HepG2 (cell line): ENCODE data around the gene TJP2. TPM values are rescaled to one million over a fixed set of nuclear protein-coding genes. Genes with fewer than 3 reads are reported as not detected.

Experiments
- ATAC-seq: fragments of 200-7000 bp; cut with Tn5 transposase; 3 replicates; pipeline ENCODE4 v1.9.1; 2020; ENCODE audit warnings: mild to moderate bottlenecking, moderate library complexity
- BruUV-seq: library from RNA; stranded (reverse); fragments of 400-500 nt; replicated peaks from 2 replicates; lab custom pipeline; 2021; lab: Mats Ljungman, UMichigan
- CTCF ChIA-PET: fragments of 300-600 bp; formaldehyde crosslinking; extraction: SDS; loops from one replicate; lab custom pipeline; 2021; ENCODE audit warnings: low total read pairs, inconsistent platforms, low intra/inter-chr PET ratio; lab: Yijun Ruan, JAX
- POLR2A ChIA-PET: fragments of 350-600 bp; sonication (Branson Sonifier 250); formaldehyde crosslinking; loops from one replicate; lab custom pipeline; 2020; ENCODE audit warnings: antibody characterized with exemption, inconsistent platforms; lab: Yijun Ruan, JAX
- DNase-seq: peaks from one replicate; pipeline ENCODE4 v3.0.0-alpha.2; 2015; ENCODE audit warnings: low spot score
- FAIRE-seq: peaks from 3 replicates; lab custom pipeline; 2011; peaks lifted over from hg19 to GRCh38; lab: Jason Lieb, UNC
- H2AFZ ChIP-seq: one replicate; pipeline ENCODE4 v1.6.1; 2011; ENCODE audit warnings: low read length, inconsistent platforms
- H3K27ac ChIP-seq: fragments of 300-600 bp; 3 replicates; pipeline ENCODE4 v1.8.0; 2011; ENCODE audit warnings: mixed run types, mild to moderate bottlenecking, mixed read lengths, low read length, inconsistent platforms; ENCODE audit not compliant: insufficient read depth; ENCODE audit errors: extremely low read length
- H3K27me3 ChIP-seq, 2 experiments: fragments of 200-600 bp in 1 of 2; 2 replicates in 1 of 2; 3 replicates in 1 of 2; pipeline versions ENCODE4 v1.6.0 to v1.8.0; 2011; ENCODE audit warnings: low read length in 2 of 2, mild to moderate bottlenecking in 2 of 2, moderate library complexity in 2 of 2, inconsistent platforms in 1 of 2; ENCODE audit not compliant: insufficient read depth in 2 of 2, control insufficient read depth in 1 of 2
- H3K36me3 ChIP-seq, 2 experiments: fragments of 200-600 bp in 1 of 2; replicated peaks in 1 of 2; 2 replicates in 1 of 2; 3 replicates in 1 of 2; pipeline versions ENCODE4 v1.5.1 to v1.8.0; 2011; ENCODE audit warnings: low read length in 2 of 2, inconsistent platforms in 1 of 2; ENCODE audit not compliant: insufficient read depth in 2 of 2, control insufficient read depth in 1 of 2
- H3K4me1 ChIP-seq: 2 replicates; pipeline ENCODE4 v1.5.1; 2012; ENCODE audit warnings: low read length, inconsistent platforms; ENCODE audit not compliant: insufficient read depth
- H3K4me2 ChIP-seq: 2 replicates; pipeline ENCODE4 v1.6.0; 2011; ENCODE audit warnings: low read depth, low read length, inconsistent platforms
- H3K4me3 ChIP-seq, 3 experiments: fragments of 200-600 bp in 1 of 3; sonication (generic), shearing (Covaris generic) in 1 of 3; replicated peaks in 1 of 3; 2 replicates each; pipeline ENCODE4 v1.5.1; 2011 to 2016; ENCODE audit warnings: low read length in 3 of 3, inconsistent platforms in 2 of 3, low read depth in 2 of 3, mild to moderate bottlenecking in 2 of 3, control low read depth in 1 of 3, mixed read lengths in 1 of 3; ENCODE audit not compliant: insufficient read depth in 1 of 3
- H3K79me2 ChIP-seq: one replicate; pipeline ENCODE4 v1.6.1; 2011; ENCODE audit warnings: low read length, inconsistent platforms; ENCODE audit not compliant: insufficient read depth
- H3K9ac ChIP-seq: 2 replicates; pipeline ENCODE4 v1.6.0; 2011; ENCODE audit warnings: mild to moderate bottlenecking, low read depth, low read length, inconsistent platforms; ENCODE audit not compliant: insufficient read depth
- H3K9me3 ChIP-seq: 2 replicates; pipeline ENCODE4 v1.5.1; 2012; ENCODE audit warnings: mild to moderate bottlenecking, low read length
- H4K20me1 ChIP-seq: 2 replicates; pipeline ENCODE4 v1.6.0; 2011; ENCODE audit warnings: inconsistent platforms, mild to moderate bottlenecking, low read length, moderate library complexity; ENCODE audit not compliant: insufficient read depth
- SP140L ChIP-seq: sonication (generic); formaldehyde crosslinking; IDR thresholded peaks from 2 replicates; pipeline ENCODE4 v1.4.0; 2020; ENCODE audit warnings: missing genetic modification reagents, borderline replicate concordance
- ZNF317 ChIP-seq: sonication (generic); formaldehyde crosslinking; IDR thresholded peaks from 2 replicates; pipeline ENCODE4 v1.5.0; 2020; ENCODE audit warnings: mild to moderate bottlenecking, missing genetic modification reagents
- ZNF329 ChIP-seq: sonication (generic); formaldehyde crosslinking; IDR thresholded peaks from 2 replicates; pipeline ENCODE4 v1.9.0; 2021; ENCODE audit warnings: low read depth, mild to moderate bottlenecking, missing genetic modification reagents
- ZNF614 ChIP-seq: IDR thresholded peaks from 2 replicates; pipeline ENCODE4 v1.6.1; 2018; ENCODE audit warnings: missing biosample characterization, missing genetic modification reagents, inconsistent platforms, borderline replicate concordance
- ZNF878 ChIP-seq: sonication (generic); formaldehyde crosslinking; IDR thresholded peaks from 2 replicates; pipeline ENCODE4 v1.8.1; 2023; ENCODE audit warnings: mild to moderate bottlenecking, missing genetic modification reagents, moderate library complexity
- WGBS: methylation state at CpG from one replicate; pipeline ENCODE4 v1.1.6; 2017; ENCODE audit warnings: low lambda C conversion rate; 5-methylcytosine and 5-hydroxymethylcytosine counted together
- in situ Hi-C: cut with HindIII; loops from 2 replicates; pipeline ENCODE4 v1.10.0; 2017; ENCODE audit warnings: low pct_unique_long_range_greater_than_20kb; ENCODE audit not compliant: extremely low pct_ligation_motif_present
- intact Hi-C: fragments of 100-400 bp; cut with micrococcal nuclease; formaldehyde crosslinking; loops from one replicate; pipeline ENCODE4 v1.10.0; 2022; ENCODE audit not compliant: unreplicated experiment
- polyA plus RNA-seq, 8 experiments: library from polyadenylated mRNA; depleted of rRNA in 3 of 8; stranded (reverse) in 7 of 8; unstranded in 1 of 8; fragments of >200 nt; fragmentation: Illumina TruSeq in 4 of 8; extraction: Trizol in 4 of 8; gene quantifications; 2 replicates each; pipeline versions ENCODE4 v1.2.1 to v1.2.3, GENCODE V29; 2011 to 2016; ENCODE audit warnings: low read depth in 4 of 8, missing spikeins in 1 of 8, mixed read lengths in 1 of 8; ENCODE audit not compliant: insufficient read depth in 1 of 8
- total RNA-seq, 5 experiments: library from RNA; depleted of rRNA; stranded (reverse); fragments of >200 nt; fragmentation: Illumina TruSeq; extraction: Trizol; gene quantifications; 2 replicates each; pipeline ENCODE4 v1.2.3, GENCODE V29; 2016; ENCODE audit warnings: low read depth in 1 of 5
- TF ChIP-seq, protein P1 (sequence below): IDR thresholded peaks from 2 replicates; pipeline ENCODE4 v1.6.1; 2016; ENCODE audit warnings: missing genetic modification reagents, missing compliant biosample characterization
- TF ChIP-seq, protein P2 (sequence below): sonication (generic); formaldehyde crosslinking; IDR thresholded peaks from 2 replicates; pipeline ENCODE4 v1.5.1; 2020; ENCODE audit warnings: mild to moderate bottlenecking, missing genetic modification reagents, moderate library complexity

TJP2 gene
- total and polyA plus RNA-seq, 2 of the 13 experiments (the other 11 are each of a cell fraction or from before 2014, with no cell fraction given): 109 to 110 TPM

DNA sequence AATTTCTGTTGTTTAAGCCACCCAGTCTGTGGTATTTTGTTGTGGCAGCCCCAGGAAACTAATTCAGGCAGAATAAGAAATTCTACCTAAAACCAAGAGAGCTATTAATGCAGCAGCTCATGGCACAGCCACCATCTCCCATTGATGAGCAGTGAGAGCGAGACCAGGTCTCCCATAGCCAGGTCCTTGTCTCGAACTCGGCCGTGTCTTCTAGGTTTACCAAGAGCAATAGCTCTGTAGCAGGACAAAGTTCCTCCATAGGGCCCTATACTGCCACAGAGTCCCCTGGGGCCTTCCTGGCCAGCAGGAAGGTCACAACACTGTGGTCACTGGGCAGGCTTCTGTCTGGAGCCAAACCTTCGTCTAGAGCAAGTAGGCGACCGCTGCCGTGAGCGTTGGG, 34.5 kb upstream of the TJP2 start:
- H3K9ac ChIP-seq: no peak overlapping the region
- BruUV-seq: no TSS peak
- TF ChIP-seq ZNF317 (CRISPR knock-in tag): no peak
- no peak for TF ChIP-seq ZNF329
- no peak for TF ChIP-seq SP140L (CRISPR knock-in tag)
- TF ChIP-seq ZNF614 (CRISPR knock-in tag): no peak
- TF ChIP-seq, protein P1, sequence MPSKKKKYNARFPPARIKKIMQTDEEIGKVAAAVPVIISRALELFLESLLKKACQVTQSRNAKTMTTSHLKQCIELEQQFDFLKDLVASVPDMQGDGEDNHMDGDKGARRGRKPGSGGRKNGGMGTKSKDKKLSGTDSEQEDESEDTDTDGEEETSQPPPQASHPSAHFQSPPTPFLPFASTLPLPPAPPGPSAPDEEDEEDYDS: no peak
- TF ChIP-seq ZNF878 (CRISPR knock-in tag): no peak
- TF ChIP-seq, protein P2, sequence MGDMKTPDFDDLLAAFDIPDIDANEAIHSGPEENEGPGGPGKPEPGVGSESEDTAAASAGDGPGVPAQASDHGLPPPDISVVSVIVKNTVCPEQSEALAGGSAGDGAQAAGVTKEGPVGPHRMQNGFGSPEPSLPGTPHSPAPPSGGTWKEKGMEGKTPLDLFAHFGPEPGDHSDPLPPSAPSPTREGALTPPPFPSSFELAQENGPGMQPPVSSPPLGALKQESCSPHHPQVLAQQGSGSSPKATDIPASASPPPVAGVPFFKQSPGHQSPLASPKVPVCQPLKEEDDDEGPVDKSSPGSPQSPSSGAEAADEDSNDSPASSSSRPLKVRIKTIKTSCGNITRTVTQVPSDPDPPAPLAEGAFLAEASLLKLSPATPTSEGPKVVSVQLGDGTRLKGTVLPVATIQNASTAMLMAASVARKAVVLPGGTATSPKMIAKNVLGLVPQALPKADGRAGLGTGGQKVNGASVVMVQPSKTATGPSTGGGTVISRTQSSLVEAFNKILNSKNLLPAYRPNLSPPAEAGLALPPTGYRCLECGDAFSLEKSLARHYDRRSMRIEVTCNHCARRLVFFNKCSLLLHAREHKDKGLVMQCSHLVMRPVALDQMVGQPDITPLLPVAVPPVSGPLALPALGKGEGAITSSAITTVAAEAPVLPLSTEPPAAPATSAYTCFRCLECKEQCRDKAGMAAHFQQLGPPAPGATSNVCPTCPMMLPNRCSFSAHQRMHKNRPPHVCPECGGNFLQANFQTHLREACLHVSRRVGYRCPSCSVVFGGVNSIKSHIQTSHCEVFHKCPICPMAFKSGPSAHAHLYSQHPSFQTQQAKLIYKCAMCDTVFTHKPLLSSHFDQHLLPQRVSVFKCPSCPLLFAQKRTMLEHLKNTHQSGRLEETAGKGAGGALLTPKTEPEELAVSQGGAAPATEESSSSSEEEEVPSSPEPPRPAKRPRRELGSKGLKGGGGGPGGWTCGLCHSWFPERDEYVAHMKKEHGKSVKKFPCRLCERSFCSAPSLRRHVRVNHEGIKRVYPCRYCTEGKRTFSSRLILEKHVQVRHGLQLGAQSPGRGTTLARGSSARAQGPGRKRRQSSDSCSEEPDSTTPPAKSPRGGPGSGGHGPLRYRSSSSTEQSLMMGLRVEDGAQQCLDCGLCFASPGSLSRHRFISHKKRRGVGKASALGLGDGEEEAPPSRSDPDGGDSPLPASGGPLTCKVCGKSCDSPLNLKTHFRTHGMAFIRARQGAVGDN (CRISPR knock-in tag): 0 out of 2 replicates have a peak, but pooled peaks have one; percentile 11
- no peak; the same call in 2 of the 3 replicates for ATAC-seq
- H3K4me1 ChIP-seq: peaks cover 20% of the 10 kb centered on the region
- DNase-seq: no peak
- 91% methylated on average over 6 of the region's 9 CpGs for WGBS
- ChIA-PET CTCF (no interaction called here), POLR2A (no interaction called here)
- H3K79me2 ChIP-seq: peaks cover 89% of the 10 kb centered on the region
- in situ Hi-C loops (no loop called here), intact Hi-C loops (no loop called here)
- no peaks in the 10 kb centered on the region for H3K27me3 ChIP-seq
- H3K9me3 ChIP-seq: no peaks in the 10 kb centered on the region
- H2AFZ ChIP-seq: no peak overlapping the region
- no peak overlapping the region for H3K4me3 ChIP-seq
- H4K20me1 ChIP-seq: peaks cover 29% of the 10 kb centered on the region
- peaks cover 17 to 64% of the 10 kb centered on the region in 2 experiments for H3K36me3 ChIP-seq
- H3K4me2 ChIP-seq: no peak overlapping the region
- no peak overlapping the region for H3K27ac ChIP-seq
- no peak for FAIRE-seq
